ENCODE results near the gene GAGE12J.

GRCh38 chrX:49277535-49277830 is 44.4 kb upstream of the GAGE12J start:
- TF ChIP-seq CTCF (tag by site-specific recombination; IDR thresholded peaks at IDR 0.05) = no peak
- TF ChIP-seq ZNF624 (tag by site-specific recombination; IDR thresholded peaks at IDR 0.05) = no peak
- TF ChIP-seq, protein P1, sequence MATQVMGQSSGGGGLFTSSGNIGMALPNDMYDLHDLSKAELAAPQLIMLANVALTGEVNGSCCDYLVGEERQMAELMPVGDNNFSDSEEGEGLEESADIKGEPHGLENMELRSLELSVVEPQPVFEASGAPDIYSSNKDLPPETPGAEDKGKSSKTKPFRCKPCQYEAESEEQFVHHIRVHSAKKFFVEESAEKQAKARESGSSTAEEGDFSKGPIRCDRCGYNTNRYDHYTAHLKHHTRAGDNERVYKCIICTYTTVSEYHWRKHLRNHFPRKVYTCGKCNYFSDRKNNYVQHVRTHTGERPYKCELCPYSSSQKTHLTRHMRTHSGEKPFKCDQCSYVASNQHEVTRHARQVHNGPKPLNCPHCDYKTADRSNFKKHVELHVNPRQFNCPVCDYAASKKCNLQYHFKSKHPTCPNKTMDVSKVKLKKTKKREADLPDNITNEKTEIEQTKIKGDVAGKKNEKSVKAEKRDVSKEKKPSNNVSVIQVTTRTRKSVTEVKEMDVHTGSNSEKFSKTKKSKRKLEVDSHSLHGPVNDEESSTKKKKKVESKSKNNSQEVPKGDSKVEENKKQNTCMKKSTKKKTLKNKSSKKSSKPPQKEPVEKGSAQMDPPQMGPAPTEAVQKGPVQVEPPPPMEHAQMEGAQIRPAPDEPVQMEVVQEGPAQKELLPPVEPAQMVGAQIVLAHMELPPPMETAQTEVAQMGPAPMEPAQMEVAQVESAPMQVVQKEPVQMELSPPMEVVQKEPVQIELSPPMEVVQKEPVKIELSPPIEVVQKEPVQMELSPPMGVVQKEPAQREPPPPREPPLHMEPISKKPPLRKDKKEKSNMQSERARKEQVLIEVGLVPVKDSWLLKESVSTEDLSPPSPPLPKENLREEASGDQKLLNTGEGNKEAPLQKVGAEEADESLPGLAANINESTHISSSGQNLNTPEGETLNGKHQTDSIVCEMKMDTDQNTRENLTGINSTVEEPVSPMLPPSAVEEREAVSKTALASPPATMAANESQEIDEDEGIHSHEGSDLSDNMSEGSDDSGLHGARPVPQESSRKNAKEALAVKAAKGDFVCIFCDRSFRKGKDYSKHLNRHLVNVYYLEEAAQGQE (tag by site-specific recombination; IDR thresholded peaks at IDR 0.05) = no peak
- no peak for TF ChIP-seq ZNF707 (tag by site-specific recombination; IDR thresholded peaks at IDR 0.05)
- no peak for TF ChIP-seq ZNF174 (tag by site-specific recombination; IDR thresholded peaks at IDR 0.05)
- no peak for TF ChIP-seq WT1 (tag by site-specific recombination; IDR thresholded peaks at IDR 0.05)
- no peak for TF ChIP-seq ZSCAN30 (tag by site-specific recombination; IDR thresholded peaks at IDR 0.05)
- no peak for TF ChIP-seq ZNF488 (tag by site-specific recombination; IDR thresholded peaks at IDR 0.05)
- TF ChIP-seq ZNF324 (tag by site-specific recombination; IDR thresholded peaks at IDR 0.05) = no peak
- no peak for TF ChIP-seq ZIC2 (tag by site-specific recombination; IDR thresholded peaks at IDR 0.05)
- TF ChIP-seq, protein P2, sequence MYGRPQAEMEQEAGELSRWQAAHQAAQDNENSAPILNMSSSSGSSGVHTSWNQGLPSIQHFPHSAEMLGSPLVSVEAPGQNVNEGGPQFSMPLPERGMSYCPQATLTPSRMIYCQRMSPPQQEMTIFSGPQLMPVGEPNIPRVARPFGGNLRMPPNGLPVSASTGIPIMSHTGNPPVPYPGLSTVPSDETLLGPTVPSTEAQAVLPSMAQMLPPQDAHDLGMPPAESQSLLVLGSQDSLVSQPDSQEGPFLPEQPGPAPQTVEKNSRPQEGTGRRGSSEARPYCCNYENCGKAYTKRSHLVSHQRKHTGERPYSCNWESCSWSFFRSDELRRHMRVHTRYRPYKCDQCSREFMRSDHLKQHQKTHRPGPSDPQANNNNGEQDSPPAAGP (tag by site-specific recombination; IDR thresholded peaks at IDR 0.05) = no peak
- TF ChIP-seq ZNF404 (tag by site-specific recombination; IDR thresholded peaks at IDR 0.05) = no peak

Data from HEK293 (cell line).